Measurements from ENCODE around the gene DRICH1. TPM values are rescaled to one million over a fixed set of nuclear protein-coding genes. Genes with fewer than 3 reads are reported as not detected.

DRICH1 gene
- total and polyA plus RNA-seq, 2 of the 13 experiments (the other 11 are each of a cell fraction or from before 2014, with no cell fraction given), result 0.22 to 0.66 TPM

- Histone ChIP-seq H4K20me1 (ENCODE audit: insufficient read depth, low read length) (no peaks in the 10 kb centered on the region), H3K27me3 (ENCODE audit: control insufficient read depth in 1 of 2, insufficient read depth in 2 of 2, low read length in 2 of 2) (no peaks in the 10 kb centered on the region), H2AFZ (ENCODE audit: low read length) (no peak overlapping the region), H3K9ac (ENCODE audit: insufficient read depth, low read depth, low read length) (no peak overlapping the region), H3K36me3 (replicated peaks in 1 of 2; ENCODE audit: control insufficient read depth in 1 of 2, insufficient read depth in 2 of 2, low read length in 2 of 2) (no peaks in the 10 kb centered on the region), H3K9me3 (ENCODE audit: low read length) (no peaks in the 10 kb centered on the region), H3K4me3 (replicated peaks in 1 of 3; ENCODE audit: insufficient read depth in 1 of 3, low read depth in 2 of 3, low read length in 3 of 3) (no peak overlapping the region), H3K4me2 (ENCODE audit: low read depth, low read length) (no peak overlapping the region), H3K27ac (ENCODE audit: extremely low read length, insufficient read depth, low read length) (no peak overlapping the region), H3K79me2 (ENCODE audit: insufficient read depth, low read length) (no peaks in the 10 kb centered on the region), H3K4me1 (ENCODE audit: insufficient read depth, low read length) (peaks cover 33% of the 10 kb centered on the region)
- no TSS peak for BruUV-seq (replicated peaks)
- POLR2A ChIA-PET, result no interaction called here
- FAIRE-seq (no peak), DNase-seq (ENCODE audit: low spot score) (no peak), ATAC-seq (no peak)
- WGBS (ENCODE audit: low lambda C conversion rate), result over 99% methylated on average over 7 of the region's 7 CpGs
- intact Hi-C loops (cut with micrococcal nuclease; ENCODE audit: unreplicated experiment) (no loop called here), in situ Hi-C loops (cut with HindIII; ENCODE audit: extremely low pct_ligation_motif_present, low pct_unique_long_range_greater_than_20kb) (loop anchor here (25.0 kb wide), 1 partner anchor 234 kb away; the partner anchor contains the start of gene DERL3)
- CTCF ChIA-PET (ENCODE audit: low intra/inter-chr PET ratio, low total read pairs), result no interaction called here
- TF ChIP-seq ZNF44 (CRISPR knock-in tag; IDR thresholded peaks at IDR 0.05) (no peak), ESRRA (CRISPR knock-in tag; IDR thresholded peaks at IDR 0.05; ENCODE audit: low read depth) (no peak), MTERF4 (CRISPR knock-in tag; IDR thresholded peaks at IDR 0.05) (no peak), ZNF20 (CRISPR knock-in tag; IDR thresholded peaks at IDR 0.05) (no peak), KAT8 (CRISPR knock-in tag; IDR thresholded peaks at IDR 0.05) (no peak), THAP7 (CRISPR knock-in tag; IDR thresholded peaks at IDR 0.05) (no peak), STAG1 (CRISPR knock-in tag; IDR thresholded peaks at IDR 0.05) (no peak), ZFP82 (CRISPR knock-in tag; IDR thresholded peaks at IDR 0.05; ENCODE audit: borderline replicate concordance) (no peak), ZSCAN21 (CRISPR knock-in tag; IDR thresholded peaks at IDR 0.05; ENCODE audit: borderline replicate concordance) (no peak), ZNF569 (CRISPR knock-in tag; IDR thresholded peaks at IDR 0.05; ENCODE audit: borderline replicate concordance) (no peak), ZSCAN31 (CRISPR knock-in tag; IDR thresholded peaks at IDR 0.05; ENCODE audit: low read depth) (no peak), PPARG (CRISPR knock-in tag; conservative IDR thresholded peaks at IDR 0.05) (no peak), ZEB1 (IDR thresholded peaks at IDR 0.05; ENCODE audit: insufficient replicate concordance, low read depth) (no peak), ZNF781 (CRISPR knock-in tag; IDR thresholded peaks at IDR 0.05; ENCODE audit: borderline replicate concordance, not compliant biosample characterization) (no peak), ZNF577 (CRISPR knock-in tag; IDR thresholded peaks at IDR 0.05; ENCODE audit: borderline replicate concordance, low read depth) (no peak)
- TF ChIP-seq, protein P1, sequence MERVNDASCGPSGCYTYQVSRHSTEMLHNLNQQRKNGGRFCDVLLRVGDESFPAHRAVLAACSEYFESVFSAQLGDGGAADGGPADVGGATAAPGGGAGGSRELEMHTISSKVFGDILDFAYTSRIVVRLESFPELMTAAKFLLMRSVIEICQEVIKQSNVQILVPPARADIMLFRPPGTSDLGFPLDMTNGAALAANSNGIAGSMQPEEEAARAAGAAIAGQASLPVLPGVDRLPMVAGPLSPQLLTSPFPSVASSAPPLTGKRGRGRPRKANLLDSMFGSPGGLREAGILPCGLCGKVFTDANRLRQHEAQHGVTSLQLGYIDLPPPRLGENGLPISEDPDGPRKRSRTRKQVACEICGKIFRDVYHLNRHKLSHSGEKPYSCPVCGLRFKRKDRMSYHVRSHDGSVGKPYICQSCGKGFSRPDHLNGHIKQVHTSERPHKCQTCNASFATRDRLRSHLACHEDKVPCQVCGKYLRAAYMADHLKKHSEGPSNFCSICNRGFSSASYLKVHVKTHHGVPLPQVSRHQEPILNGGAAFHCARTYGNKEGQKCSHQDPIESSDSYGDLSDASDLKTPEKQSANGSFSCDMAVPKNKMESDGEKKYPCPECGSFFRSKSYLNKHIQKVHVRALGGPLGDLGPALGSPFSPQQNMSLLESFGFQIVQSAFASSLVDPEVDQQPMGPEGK (CRISPR knock-in tag; IDR thresholded peaks at IDR 0.05), result no peak
- TF ChIP-seq, protein P2, sequence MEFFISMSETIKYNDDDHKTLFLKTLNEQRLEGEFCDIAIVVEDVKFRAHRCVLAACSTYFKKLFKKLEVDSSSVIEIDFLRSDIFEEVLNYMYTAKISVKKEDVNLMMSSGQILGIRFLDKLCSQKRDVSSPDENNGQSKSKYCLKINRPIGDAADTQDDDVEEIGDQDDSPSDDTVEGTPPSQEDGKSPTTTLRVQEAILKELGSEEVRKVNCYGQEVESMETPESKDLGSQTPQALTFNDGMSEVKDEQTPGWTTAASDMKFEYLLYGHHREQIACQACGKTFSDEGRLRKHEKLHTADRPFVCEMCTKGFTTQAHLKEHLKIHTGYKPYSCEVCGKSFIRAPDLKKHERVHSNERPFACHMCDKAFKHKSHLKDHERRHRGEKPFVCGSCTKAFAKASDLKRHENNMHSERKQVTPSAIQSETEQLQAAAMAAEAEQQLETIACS (CRISPR knock-in tag; IDR thresholded peaks at IDR 0.05), result no peak
- TF ChIP-seq, protein P3, sequence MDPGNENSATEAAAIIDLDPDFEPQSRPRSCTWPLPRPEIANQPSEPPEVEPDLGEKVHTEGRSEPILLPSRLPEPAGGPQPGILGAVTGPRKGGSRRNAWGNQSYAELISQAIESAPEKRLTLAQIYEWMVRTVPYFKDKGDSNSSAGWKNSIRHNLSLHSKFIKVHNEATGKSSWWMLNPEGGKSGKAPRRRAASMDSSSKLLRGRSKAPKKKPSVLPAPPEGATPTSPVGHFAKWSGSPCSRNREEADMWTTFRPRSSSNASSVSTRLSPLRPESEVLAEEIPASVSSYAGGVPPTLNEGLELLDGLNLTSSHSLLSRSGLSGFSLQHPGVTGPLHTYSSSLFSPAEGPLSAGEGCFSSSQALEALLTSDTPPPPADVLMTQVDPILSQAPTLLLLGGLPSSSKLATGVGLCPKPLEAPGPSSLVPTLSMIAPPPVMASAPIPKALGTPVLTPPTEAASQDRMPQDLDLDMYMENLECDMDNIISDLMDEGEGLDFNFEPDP (CRISPR knock-in tag; conservative IDR thresholded peaks at IDR 0.05), result no peak
These were observed 28.9 kb downstream of the DRICH1 start for GRCh38 chr22:23603266-23603665.
